Measurements from ENCODE around the gene EYA4. TPM values are rescaled to one million over a fixed set of nuclear protein-coding genes. Genes with fewer than 3 reads are reported as not detected.

Gene EYA4
- total RNA-seq, 1 experiment from 2014 or later: not detected

- Histone ChIP-seq H3K36me3 (ENCODE audit: control insufficient read depth, insufficient read depth, low read length) (no peaks in the 10 kb centered on the region), H3K27me3 (ENCODE audit: control insufficient read depth, insufficient read depth, low read length) (no peaks in the 10 kb centered on the region), H3K4me1 (ENCODE audit: control insufficient read depth, insufficient read depth, low read length) (no peaks in the 10 kb centered on the region), H3K9me3 (ENCODE audit: control insufficient read depth, insufficient read depth, low read depth, low read length) (no peaks in the 10 kb centered on the region), H3K4me3 (ENCODE audit: low read depth in 2 of 2, low read length in 2 of 2) (no peak overlapping the region), H3K27ac (ENCODE audit: low read length) (no peak overlapping the region)
- ChIA-PET POLR2A (no interaction called here), CTCF (no interaction called here)
- DNase-seq (ENCODE audit: low read depth, low spot score): no peak
- no peak for TF ChIP-seq REST (IDR thresholded peaks at IDR 0.05; ENCODE audit: insufficient read depth in 1 of 2, low read depth in 2 of 2, low read length in 1 of 2)
- TF ChIP-seq SIN3A (IDR thresholded peaks at IDR 0.05; ENCODE audit: borderline replicate concordance, insufficient read depth, low read depth, low read length): no peak
- no peak for TF ChIP-seq POLR2AphosphoS5 (IDR thresholded peaks at IDR 0.05; ENCODE audit: low read depth, low read length)
- intact Hi-C loops (cut with micrococcal nuclease; ENCODE audit: unreplicated experiment) (no loop called here), in situ Hi-C loops (cut with HindIII; ENCODE audit: low pct_unique_long_range_greater_than_20kb, low sequenced_read_pairs) (no loop called here)
- no TSS peak for BruUV-seq (replicated peaks)
- no peak for ATAC-seq
Observed at GRCh38 chr6:133326584-133326983, 85.4 kb downstream of the EYA4 start.

GRCh38 chr6:133333852-133334251 is 92.7 kb downstream of the EYA4 start:
- in situ Hi-C loops (cut with HindIII; ENCODE audit: low pct_unique_long_range_greater_than_20kb, low sequenced_read_pairs) (no loop called here), intact Hi-C loops (cut with micrococcal nuclease; ENCODE audit: unreplicated experiment) (no loop called here)
- CTCF ChIA-PET: no interaction called here
- no peak overlapping the region for H3K4me3 ChIP-seq (ENCODE audit: low read depth in 2 of 2, low read length in 2 of 2)
- DNase-seq (ENCODE audit: low read depth, low spot score) (no peak), ATAC-seq (no peak)
- no peaks in the 10 kb centered on the region for H3K4me1 ChIP-seq (ENCODE audit: control insufficient read depth, insufficient read depth, low read length)
- no peaks in the 10 kb centered on the region for H3K27me3 ChIP-seq (ENCODE audit: control insufficient read depth, insufficient read depth, low read length)
- no peak overlapping the region for H3K27ac ChIP-seq (ENCODE audit: low read length)
- TF ChIP-seq TCF7L2 (IDR thresholded peaks at IDR 0.05; ENCODE audit: low read depth, low read length) (no peak), SIN3A (IDR thresholded peaks at IDR 0.05; ENCODE audit: borderline replicate concordance, insufficient read depth, low read depth, low read length) (no peak), REST (IDR thresholded peaks at IDR 0.05; ENCODE audit: insufficient read depth in 1 of 2, low read depth in 2 of 2, low read length in 1 of 2) (no peak), POLR2AphosphoS5 (IDR thresholded peaks at IDR 0.05; ENCODE audit: low read depth, low read length) (no peak), CTCF (IDR thresholded peaks at IDR 0.05) (no peak)
- H3K36me3 ChIP-seq (ENCODE audit: control insufficient read depth, insufficient read depth, low read length): no peaks in the 10 kb centered on the region
- BruUV-seq (replicated peaks): no TSS peak
- H3K9me3 ChIP-seq (ENCODE audit: control insufficient read depth, insufficient read depth, low read depth, low read length): no peaks in the 10 kb centered on the region
- POLR2A ChIA-PET: no interaction called here

Measured in Panc1 (cell line).